ENCODE results near the gene SEC16A.
"Not testable (repeated sequence)": the region's sequence is repeated elsewhere in the genome, so short reads cannot be mapped to it uniquely, and the experiment has no call there.

SEC16A gene

DNA sequence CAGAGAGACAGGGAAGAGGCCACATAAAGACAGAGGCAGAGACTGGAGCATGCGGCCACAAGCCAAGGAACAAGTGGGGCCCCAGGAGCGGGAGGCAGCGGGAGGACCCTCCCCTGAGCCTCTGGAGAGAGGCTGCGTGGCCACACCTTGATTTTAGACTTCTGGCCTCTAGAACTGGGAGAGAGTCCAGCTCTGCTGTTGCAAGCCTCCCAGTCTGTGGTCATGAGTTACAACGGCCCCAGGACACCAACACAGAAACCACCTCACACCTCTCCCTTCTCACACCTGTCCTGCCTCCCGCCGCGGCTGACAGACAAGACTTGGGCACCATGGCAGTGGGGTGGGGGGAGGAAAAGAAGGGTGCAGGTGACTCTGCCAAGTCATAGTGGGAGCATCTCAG is 45.4 kb downstream of the SEC16A start:
- DNase-seq, result no peak

DNA sequence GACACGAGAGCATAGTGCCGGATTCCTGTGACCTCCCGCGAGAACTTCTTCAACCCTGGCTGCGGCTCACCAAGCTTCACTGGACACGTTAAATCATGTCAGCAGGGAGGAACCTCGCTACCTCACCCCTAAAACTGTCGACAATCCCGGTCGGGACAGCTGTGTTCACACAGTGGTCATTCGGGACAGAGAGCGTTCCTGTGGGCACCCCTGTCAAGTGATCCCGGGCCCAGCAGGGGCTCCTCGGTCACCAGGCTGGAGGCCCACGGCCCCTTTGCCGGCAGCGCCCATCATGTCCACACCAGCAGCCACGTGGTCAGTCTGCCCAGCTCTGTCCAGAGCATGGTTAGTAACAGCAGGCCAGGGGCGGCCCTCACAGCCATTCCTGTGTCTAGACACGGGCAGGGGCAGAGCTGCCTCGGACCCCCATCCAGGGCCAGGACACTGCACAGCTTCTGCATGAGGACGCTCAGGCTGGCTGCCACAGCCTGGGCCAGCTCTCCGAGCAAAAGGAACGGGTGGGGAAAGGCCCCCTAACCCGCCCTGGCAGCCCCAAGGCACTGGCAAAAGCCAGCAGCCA is 46.7 kb downstream of the SEC16A start:
- no peak for DNase-seq

DNA sequence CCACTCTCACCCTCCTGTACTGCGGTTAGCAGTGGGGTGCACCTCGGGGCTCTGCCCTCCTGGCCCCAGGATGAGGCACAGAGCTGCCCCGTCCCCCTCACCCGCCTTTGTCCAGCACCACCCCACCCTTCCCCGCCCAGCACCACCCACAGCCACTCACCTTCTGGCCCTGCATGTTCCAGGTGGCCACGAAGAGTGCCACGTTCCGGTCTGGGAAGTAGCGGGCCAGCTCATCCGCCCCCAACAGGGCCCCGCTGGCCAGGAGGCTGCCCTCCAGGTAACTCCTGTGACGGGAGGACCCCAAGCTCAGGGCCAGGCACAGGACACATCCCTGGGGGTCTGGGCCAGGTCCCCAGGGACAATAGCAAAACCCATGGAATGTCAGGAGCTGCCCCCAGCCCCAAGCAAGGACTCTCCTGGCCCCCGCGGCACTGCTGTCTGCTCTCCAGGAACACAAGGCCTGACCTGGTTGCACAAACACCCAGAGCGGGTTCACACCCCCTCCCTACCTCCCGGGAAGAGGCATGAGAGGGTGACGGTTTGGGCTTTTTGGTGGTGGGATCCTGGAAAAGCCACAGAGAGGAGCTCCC is 48.2 kb downstream of the SEC16A start:
- no peak for DNase-seq

DNA sequence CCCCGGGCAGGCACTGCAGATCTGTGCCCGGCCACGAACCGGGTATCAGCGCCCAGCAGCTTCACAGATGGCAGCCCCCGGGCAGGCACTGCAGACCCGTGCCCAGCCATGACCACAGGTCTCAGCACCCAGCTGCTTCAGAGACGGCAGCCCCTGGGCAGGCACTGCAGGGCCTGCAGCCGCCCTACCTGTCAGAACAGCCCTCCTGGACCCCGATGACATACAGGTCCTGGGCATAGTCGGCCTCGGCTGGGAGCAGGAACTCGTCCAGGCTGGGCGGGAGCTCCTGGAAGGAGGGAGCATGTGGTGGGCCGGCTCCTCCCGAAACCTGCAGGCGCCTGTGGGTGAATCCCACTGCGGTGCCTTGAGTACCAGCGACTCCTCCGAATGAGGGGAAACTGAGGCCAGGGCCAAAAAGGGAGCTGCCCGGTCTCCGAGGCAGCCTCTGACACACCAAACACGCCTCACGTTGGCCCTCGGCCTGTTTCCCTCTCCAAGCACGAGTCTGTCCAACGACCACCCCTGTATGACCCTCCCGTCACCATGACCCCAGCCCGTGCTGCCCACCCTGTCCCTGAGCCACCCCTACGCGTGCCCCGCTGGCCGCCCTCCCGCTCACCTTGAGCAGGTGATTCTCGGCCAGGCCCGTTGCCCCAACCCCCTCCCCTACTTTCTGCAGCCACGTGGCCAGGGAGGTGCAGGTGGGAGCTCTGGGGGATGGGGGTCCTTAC is 48.8 kb downstream of the SEC16A start:
- no peak for DNase-seq

DNA sequence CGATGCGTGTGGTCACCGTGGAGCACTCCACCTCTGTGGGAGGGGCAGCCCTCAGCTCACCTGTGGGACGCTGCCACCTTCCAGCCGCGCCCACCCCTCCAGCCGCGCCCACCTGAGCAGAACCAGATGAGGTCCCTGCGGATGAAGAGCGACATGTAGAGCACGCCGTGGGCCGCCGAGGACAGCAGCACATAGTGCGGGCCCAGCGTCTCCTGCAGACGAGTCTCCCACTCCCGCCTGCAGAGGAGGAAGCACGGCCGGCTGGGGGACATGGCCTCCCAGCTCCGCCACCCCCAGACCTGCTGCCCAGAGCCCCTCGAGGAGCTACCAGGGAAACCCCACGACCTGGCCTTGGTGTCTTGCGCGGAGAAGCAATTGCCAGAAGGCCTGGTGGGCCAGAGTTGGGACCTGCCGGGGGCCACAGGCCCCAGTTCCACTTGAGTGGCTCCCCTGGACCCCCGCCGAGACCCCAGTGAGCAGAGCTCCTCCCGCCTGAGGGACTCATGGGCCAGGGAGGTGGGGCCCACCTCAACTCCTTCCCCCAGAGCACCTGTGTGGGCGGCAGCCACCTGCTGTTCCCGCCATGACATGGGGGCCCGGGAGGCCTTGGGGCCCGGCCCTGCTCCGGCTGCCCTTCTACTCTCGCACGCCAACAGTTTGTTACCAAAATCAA is 49.7 kb downstream of the SEC16A start:
- no peak for DNase-seq

DNA sequence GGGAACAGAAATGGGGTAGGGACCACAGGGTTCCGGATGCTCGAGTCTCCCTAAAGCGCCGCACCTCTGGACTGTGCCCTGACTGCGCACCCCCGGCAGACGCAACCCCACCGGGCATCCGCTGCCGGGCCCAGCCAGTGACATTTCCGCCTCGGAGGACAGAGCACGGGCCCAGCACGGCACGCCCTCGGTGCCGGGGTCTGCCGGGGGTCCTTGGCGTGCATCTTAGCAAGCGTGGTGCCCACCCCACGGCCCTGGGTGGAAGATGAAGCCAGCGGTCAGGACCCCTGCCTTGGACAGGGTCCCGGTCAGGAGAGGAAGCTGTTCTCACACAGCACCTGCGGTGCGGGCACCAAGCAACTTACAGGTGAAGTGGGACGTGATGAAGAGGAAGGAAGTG is 50.2 kb downstream of the SEC16A start:
- no peak for DNase-seq

DNA sequence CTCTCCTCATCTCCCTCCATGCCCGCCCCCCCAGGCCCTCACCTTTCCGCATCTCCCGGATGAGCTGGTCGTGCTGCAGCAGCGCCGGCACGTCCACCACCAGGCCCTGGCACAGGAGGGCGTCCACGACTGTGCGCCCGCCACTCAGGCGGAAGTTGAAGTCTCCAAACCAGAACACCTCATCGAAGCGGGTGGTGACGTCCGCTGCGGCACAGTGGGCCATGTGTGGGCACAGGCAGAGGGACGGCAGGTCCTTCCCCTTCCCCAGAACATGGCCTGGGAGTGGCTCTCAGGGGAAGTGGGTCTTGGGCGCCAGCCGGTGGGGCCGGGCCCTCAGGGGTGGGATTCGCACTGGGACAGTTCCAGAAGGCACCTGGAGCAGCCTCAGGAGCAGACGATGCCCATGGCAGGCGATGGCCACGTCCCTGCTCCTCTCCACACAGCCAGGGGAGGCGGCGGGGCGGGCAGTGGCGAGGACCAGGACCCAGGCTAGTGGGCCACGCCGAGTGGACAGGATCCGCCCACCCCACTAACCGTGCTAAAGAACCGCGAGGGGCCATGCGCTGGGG is 51.0 kb downstream of the SEC16A start:
- no peak for DNase-seq

DNA sequence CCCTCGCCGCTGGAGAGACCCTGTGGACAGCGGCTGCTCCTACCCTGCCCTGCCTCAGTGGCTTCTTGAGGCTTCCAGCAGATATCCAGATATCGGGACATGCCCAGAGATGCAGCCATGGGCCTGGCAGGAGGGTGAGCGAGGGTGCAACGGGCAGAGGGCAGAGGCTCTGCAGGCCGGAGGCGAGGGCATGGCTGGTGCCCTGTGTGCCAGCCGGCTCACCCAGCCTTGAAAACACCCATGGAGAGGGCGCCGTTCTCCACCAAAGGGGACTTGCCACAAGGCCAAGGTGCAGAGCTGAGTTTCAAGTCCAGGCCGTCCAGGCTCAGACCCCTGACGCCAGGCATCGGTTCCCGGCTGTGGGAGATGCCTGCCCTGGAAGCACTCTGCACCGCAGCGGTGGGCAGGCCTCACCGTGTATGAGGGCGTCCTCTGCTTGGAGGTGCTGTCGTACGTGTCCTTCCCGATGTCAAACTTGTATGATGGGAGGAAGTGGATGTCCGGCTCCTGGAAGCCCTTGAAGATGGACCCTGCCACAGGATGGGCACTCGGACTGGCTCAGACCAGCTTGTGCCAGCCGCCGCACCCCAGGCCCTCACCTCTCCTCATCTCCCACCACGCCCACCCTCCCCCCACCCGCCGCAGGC is 52.1 kb downstream of the SEC16A start:
- no peak for DNase-seq

DNA sequence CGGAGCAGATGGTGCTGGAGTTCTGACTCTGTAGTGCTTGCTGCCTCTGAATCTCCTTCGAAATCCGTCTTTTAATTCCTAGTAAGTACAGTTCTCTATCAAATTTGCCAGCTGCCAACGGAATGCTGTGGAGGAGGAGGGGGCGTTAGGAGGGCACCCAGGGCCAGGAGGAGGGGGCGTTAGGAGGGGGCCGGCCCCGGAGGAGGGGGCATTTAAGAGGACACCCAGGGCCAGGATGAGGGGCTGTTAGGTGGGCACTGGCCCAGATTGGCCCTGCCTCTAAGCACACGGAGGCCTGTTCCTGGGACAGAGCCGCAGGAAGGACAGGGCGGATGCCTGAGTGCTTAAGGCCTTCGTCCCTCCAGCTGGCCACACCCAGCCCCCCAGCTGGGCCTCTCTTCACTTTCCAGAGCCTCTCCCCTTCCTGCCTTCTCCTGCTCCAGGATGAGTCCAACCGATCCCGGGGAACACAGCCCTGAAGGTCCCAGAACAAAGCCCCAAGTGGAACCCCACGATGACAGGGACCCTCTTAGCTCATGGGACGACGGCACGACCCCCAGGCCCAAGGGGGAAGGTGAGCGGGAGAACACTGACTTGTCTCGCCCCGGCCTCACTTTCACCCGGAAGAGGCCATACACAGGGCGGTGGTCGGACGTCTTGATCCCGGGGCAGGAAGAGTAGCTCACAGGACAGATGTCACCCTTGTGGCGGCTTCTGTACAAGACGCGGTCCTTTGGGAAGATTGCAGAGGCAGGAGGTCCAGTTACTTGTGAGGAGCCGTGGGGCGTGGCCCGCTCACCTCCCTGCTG is 53.0 kb downstream of the SEC16A start:
- DNase-seq, result no peak

DNA sequence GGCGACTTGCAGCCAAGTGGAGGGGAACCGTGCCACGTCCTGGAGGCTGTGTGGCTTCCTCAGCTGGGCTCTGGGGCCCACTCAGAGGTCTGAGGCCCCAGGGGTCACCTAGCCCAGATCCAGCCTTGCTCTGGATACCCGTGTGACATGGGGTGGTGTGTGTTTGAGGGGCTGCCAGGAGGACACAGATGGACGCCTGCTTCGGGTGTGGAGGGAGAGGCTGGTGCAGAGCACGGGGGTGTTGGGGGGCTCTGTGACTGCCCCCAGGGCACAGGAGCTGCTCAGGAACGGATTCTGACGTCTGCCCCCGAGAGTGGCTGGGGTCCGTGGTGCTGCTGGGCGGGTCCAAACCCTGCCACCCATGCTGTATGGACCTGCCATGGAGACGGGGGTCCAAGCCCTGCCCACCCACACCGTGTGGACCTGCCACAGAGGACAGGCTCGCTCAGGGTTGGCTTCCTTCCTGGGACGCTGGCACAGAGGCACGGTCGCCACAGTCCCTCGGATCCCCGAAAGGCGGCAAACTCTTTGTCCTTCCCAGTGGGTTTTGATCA is 53.7 kb downstream of the SEC16A start:
- DNase-seq, result no peak

DNA sequence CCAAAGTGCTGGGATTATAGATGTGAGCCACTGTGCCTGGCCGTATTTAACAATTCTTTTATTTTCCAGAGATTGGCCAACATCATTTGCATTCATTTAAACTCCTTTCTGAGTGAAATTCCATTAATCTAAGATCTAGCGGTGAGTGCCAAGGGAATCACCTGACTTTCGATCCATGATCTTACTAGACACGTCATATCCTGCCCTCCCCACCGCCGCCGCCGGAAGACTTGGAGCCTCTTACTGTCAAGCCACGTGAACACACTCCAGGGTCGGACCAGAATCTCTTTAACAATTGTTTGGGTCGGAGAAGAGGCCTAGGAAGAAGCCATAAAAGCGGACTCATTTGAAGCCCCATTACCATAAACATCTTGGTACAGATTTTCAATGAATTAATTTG is 56.1 kb downstream of the SEC16A start:
- no peak for DNase-seq

DNA sequence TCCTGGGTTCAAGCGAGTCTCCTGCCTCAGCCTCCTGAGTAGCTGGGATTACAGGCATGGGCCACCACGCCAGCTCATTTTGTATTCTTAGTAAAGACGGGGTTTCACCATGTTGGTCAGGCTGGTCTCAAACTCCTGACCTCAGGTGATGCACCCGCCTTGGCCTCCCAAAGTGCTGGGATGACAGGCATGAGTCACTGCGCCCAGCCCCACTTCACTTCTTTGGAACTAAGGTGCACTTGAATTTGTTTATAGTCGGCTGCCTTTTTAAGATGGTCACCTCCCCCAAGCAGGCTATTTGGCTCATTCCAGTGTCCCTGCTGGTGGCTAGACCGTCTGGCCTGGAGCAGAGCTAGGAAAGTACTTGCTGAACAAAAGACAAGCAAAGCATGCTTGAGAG is 57.5 kb downstream of the SEC16A start:
- DNase-seq, result not testable (repeated sequence)

DNA sequence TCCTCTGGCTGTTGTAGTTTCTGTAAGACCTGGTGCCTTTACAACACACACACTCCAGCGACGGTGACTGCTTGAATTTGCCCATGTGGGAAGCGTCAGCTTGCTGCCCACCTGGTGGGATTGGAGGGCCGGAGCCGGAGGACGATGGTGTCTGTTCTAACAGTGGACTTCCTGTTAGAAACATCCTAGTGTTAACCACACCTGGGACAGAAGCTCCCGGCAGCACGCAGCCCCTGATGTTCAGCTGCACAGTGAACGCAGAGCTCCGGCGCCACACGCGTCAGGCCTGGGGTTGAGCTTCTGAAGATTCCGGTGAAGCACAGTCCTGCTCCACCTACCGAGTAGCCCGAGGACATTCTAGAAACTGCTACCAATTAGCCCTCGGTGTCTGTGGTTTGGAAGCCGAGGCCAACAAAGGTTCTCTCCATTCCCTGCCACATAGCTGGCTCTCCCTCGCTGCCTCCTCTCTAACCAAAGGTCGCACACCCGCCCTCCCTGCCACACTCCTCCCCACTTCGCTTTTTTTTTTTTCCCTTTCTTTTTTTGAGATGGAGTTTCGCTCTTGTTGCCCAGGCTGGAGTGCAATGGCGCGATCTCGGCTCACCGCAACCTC is 58.0 kb downstream of the SEC16A start:
- DNase-seq, result no peak

DNA sequence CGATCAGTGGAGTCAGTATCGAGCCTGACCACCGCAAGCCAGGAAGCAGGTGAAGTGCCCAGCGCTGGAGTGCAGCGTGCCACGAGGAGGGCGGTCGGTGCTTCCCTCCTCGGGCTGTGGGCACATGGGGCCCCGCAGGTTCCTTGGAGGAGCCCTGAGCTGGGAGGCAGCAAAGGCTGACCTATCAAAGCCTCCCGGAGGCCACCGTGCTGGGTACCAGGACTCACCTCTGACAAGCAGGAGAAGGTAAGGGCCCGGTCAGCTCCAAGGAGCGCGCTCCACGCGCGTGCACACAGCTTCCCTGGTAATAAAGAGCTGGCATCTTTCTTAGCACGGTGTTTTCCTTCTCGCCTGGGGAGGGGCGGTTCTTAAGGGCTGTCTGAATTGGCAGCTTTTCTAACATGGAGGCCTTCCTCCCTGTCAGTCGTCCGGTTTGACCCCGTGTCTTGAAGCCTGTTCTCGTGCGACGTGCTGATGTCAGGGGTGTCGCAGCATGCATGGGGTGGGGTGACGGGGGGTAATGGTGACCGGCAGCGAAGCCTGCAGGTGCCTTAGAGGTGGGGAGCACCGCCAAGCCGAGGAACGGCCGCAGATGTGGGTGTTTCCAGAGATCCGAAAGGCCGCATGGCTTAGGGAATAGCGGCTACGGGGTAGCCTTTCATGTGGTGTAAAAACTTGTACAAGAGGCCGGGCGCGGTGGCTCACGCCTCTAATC is 59.3 kb downstream of the SEC16A start:
- DNase-seq, result no peak

DNA sequence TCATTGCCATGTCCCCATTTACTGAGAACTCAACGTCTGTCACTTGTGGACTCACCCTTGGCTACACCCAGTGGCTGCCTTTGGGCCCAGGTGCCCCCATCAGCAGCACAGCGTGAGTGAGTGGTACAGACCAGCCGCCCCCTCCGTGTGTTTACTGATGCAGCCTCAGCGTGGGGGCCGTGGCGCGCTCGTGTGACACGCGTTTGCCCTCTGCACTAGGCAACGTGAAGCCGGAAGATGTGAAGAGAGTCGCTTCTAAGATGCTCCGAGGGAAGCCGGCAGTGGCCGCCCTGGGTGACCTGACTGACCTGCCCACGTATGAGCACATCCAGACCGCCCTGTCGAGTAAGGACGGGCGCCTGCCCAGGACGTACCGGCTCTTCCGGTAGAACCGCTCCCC is 60.0 kb downstream of the SEC16A start:
- no peak for DNase-seq

DNA sequence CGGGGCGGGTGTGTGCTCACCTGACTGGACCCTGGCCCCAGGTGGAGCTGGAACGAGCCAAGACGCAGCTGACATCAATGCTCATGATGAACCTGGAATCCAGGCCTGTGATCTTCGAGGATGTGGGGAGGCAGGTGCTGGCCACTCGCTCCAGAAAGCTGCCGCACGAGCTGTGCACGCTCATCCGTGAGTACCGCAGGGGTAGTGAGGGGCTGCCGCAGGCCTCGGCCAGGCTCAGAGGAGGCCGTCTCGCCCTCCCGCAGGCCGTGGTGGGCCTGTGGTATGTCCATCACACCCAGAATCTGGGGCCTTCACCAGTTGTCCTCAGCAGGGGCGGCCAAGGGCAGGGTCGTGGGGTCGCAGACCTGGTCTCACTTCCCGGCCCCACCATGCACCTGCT is 61.0 kb downstream of the SEC16A start:
- DNase-seq, result no peak

DNA sequence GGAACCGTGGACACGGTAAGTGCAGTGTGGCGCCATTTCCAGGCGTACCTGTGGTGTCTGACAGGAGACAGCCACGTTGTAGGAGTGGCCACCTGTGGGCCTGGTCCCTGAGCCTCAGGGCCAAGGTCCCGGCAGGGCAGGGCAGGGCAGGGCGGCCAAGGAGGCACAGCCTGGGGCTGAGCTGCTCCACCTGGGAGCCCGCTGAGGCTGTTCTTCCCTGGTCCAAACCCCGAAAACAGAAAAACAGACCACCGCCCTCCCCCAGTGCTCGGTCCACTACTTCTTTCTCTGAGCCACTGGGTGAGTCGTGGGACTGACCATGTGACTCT is 63.8 kb downstream of the SEC16A start:
- no peak for DNase-seq

DNA sequence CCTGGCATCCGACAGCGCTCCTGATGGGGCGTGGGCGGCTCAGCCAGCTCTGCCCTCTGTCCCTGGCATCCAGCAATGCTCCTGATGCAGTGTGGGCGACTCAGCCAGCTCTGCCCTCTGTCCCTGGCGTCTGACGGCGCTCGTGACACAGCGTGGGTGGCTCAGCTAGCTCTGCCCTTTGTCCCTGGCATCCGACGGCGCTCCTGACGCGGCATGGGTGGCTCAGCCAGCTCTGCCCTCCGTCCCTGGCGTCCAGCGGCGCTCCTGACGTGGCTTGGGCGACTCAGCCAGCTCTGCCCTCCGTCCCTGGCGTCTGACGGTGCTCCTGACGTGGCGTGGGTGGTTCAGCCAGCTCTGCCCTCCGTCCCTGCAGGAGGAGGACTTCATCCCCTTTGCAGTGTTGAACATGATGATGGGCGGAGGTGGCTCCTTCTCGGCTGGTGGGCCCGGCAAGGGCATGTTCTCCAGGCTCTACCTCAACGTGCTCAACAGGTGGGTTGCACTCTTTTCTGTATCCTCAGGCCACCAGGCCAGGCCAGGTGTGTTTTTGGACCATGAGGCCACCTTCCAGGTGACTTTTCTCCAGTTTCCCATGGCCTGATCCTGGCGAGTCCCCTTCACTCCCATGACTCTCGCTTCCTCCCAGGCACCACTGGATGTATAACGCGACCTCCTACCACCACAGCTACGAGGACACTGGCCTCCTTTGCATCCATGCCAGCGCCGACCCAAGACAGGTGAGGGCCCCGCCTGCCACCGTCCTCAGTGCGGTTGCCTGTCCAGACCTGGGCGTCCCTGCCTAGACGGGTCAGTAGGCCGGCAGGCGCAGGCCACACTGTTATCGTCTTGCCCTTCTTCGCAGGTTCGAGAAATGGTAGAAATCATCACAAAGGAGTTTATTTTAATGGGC is 64.4 kb downstream of the SEC16A start:
- no peak for DNase-seq

DNA sequence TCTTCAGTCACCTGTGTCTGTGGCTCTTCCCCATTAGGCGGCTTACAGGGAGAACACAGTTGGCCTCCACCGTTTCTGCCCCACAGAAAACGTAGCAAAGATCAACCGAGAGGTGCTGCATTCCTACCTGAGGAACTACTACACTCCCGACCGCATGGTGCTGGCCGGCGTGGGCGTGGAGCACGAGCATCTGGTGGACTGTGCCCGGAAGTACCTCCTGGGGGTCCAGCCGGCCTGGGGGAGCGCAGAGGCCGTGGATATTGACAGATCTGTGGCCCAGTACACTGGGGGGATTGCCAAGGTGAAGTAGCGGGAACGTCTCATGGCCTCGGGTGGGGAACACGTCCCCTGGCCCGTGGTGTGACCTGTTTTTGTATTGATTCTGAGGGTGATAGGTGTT is 65.9 kb downstream of the SEC16A start:
- DNase-seq, result no peak

DNA sequence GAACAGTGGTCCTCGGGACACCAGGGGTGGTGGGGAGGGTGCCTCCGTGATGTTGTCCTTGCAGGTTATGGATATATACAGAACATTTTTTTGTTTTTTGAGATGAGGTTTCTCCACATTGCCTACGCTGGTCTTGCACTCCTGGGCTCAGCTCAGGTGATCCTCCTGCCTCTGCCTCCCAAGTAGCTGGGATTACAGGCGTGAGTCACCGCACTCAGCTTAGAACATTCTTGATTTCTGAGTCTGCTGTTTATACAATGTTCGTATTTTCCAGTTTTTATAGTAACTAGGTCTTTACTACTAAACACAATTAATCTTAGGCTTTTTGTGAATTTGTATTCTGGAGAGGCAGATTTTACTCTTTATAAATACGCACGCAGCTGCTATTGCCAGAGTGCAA is 66.4 kb downstream of the SEC16A start:
- DNase-seq, result no peak
